AG10803 (cell line): Measurements from ENCODE around the gene CKAP2L.

Experiments used
- DNase-seq: peaks from one replicate; pipeline ENCODE4 v3.0.0; 2010; ENCODE audit warnings: low read depth
- H3K4me3 ChIP-seq: 2 replicates; pipeline ENCODE4 v1.5.1; 2011; ENCODE audit warnings: mild to moderate bottlenecking, low read length, control low read depth
- TF ChIP-seq, protein P1 (sequence below): conservative IDR thresholded peaks from 2 replicates; pipeline ENCODE4 v1.5.1; 2011; ENCODE audit warnings: mild to moderate bottlenecking, low read length, control low read depth, inconsistent platforms

CKAP2L gene

GRCh38 chr2:112758711-112759110, 5.7 kb downstream of the CKAP2L start:
- DNase-seq, result no peak
- TF ChIP-seq, protein P1, sequence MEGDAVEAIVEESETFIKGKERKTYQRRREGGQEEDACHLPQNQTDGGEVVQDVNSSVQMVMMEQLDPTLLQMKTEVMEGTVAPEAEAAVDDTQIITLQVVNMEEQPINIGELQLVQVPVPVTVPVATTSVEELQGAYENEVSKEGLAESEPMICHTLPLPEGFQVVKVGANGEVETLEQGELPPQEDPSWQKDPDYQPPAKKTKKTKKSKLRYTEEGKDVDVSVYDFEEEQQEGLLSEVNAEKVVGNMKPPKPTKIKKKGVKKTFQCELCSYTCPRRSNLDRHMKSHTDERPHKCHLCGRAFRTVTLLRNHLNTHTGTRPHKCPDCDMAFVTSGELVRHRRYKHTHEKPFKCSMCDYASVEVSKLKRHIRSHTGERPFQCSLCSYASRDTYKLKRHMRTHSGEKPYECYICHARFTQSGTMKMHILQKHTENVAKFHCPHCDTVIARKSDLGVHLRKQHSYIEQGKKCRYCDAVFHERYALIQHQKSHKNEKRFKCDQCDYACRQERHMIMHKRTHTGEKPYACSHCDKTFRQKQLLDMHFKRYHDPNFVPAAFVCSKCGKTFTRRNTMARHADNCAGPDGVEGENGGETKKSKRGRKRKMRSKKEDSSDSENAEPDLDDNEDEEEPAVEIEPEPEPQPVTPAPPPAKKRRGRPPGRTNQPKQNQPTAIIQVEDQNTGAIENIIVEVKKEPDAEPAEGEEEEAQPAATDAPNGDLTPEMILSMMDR, result no peak
- H3K4me3 ChIP-seq, result no peak overlapping the region

DNA sequence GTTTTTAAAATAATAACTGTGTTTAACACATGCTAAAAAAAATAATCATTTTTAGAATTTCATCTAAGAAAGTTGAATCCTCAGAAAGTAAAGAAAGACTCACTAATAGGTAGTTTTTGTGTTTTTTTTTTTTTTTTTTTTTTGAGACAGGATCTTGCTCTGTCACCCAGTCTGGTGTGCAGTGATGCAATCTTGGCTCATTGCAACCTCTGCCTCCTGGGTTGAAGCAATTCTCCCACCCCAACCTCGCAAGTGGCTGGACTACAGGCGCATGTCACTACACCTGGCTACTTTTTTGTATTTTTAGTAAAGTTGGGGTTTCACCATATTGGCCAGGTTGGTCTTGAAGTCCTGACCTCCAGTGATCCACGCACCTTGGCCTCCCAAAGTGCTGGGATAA, 7.1 kb downstream of the CKAP2L start:
- no peak overlapping the region for H3K4me3 ChIP-seq
- TF ChIP-seq, protein P1, result no peak
- peak; percentile 44 for DNase-seq

- no peak overlapping the region for H3K4me3 ChIP-seq
- TF ChIP-seq, protein P1, result no peak
- DNase-seq, result no peak
These were observed 8.2 kb downstream of the CKAP2L start for GRCh38 chr2:112756207-112756606.

- H3K4me3 ChIP-seq, result no peak overlapping the region
- DNase-seq, result no peak
- TF ChIP-seq, protein P1, result no peak
These were observed 9.0 kb downstream of the CKAP2L start for GRCh38 chr2:112755444-112755843.

DNA sequence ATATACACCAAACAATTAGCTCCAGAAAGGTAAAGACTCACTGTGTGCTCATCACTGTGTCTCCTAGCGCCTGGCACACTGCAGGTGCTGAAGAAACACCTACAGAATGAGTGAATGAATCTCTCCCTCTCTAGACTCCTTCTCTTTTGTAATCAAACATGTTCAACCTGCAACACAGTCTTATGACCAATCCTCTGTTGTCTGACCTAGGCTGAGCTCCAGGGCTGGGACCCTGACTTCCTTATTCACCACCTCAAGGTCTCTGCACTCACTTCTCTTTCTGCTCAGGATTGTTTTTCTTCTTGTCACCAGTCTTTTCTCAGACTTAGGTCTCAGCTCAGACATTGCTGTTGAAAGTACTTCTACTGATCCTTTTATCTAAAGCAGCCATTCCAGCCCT, 9.8 kb downstream of the CKAP2L start:
- no peak overlapping the region for H3K4me3 ChIP-seq
- no peak for DNase-seq
- TF ChIP-seq, protein P1, result no peak

DNA sequence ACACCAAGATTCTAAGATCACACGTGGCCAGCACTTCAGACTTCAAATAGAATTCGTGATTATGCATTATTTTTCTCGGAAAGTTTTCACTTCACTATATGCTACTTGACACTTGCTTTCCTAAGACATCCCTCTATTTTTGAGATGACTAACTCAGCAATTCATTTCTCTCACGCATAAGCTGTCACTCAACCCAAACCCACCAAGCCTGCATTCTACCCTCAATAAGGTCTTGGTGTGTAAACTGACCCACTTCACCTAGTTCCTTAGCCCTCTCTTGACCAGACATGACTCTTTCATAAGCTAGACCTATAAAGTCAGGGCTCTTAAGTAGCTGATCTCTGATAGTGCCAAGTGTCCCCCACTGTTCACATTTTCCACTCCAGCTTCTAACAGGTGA, 11.7 kb downstream of the CKAP2L start:
- TF ChIP-seq, protein P1, result no peak
- H3K4me3 ChIP-seq, result no peak overlapping the region
- DNase-seq, result no peak

- DNase-seq, result no peak
- H3K4me3 ChIP-seq, result no peak overlapping the region
These were observed 12.8 kb downstream of the CKAP2L start for GRCh38 chr2:112751451-112752197.

More at GRCh38 chr2:112751451-112752197, 12.8 kb downstream of the CKAP2L start:
- TF ChIP-seq, protein P1, result no peak
